NCI-H524 treated with DMSO at 0.1 percent for 48 hours (cell line): ENCODE data around the gene ARL3.
"Not testable (repeated sequence)": the region's sequence is repeated elsewhere in the genome, so short reads cannot be mapped to it uniquely, and the experiment has no call there.

Experiments
- DNase-seq: peaks from one replicate; lab custom pipeline; 2025; lab: John Stamatoyannopoulos, UW

ARL3 gene, protein sequence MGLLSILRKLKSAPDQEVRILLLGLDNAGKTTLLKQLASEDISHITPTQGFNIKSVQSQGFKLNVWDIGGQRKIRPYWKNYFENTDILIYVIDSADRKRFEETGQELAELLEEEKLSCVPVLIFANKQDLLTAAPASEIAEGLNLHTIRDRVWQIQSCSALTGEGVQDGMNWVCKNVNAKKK

DNA sequence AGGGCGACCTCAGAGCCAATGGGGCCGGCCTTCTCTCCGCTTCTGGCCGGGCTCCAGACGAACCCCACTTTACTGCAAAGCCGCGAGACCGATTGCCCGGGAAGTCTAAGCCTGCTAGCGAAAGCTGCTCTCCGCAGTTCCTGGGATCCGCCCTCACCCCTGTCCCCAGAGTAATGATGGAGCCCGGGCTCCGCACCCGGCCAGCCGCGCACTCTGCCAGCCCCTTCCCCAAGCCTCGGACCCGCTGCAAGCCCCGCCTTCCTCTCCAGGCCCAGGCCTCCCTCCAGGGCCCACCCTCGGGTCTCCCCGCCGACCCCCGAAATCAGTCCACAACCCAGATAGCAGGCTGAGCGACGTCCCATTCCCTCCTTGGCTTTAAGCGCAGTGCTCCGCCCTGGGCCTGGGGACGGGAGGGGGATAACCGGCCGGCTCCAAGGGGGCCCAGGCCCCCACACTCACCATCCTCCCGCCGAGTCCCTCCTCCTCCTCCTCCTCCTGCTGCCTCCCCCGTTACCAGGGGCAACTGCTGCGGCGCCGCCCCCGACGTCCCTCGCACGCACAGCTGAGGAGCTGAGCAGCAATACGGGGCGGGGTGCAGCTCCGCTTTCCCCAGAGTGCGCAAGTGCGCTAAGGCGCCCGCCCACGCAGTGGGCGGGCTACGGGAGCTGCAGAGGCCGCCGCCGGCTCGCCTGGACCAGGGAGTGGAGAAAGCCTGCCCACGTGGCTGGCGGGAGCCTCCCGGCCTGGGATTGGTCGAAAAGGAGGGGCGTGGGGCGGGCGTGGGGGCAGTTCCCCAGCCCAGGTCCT, at the start of gene ARL3:
ARL3 (minus strand) TSS at position 584 of the 807 bp plus-strand sequence; CDS start at position 462, 122 bp downstream.
- peak; percentile 58 for DNase-seq

DNA sequence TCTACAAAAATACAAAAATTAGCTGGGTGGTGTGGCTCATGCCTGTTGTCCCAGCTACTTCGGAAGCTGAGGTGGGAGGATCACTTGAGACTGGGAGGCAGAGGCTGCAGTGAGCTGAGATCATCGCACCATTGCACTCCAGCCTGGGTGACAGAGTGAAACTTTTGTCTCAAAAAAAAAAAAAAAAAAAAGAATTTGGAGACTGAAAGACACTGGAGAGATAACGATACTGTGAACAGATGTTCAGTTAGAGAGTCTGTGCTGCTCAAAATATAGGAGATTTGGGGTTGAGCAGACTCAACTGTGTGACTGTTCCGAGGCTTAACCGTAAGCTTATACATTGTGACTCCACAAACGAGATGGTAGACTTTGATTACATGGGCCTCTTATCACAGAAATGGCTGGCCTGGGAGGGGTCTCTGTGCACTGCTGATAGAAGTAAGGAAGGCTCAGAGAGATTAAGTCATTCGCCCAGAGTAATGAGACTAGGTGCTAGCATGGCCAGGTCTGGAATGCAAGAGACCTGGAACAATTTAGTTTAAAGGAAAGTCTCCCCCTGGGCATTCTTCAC, 48.9 kb upstream of the ARL3 start:
- no peak for DNase-seq

DNA sequence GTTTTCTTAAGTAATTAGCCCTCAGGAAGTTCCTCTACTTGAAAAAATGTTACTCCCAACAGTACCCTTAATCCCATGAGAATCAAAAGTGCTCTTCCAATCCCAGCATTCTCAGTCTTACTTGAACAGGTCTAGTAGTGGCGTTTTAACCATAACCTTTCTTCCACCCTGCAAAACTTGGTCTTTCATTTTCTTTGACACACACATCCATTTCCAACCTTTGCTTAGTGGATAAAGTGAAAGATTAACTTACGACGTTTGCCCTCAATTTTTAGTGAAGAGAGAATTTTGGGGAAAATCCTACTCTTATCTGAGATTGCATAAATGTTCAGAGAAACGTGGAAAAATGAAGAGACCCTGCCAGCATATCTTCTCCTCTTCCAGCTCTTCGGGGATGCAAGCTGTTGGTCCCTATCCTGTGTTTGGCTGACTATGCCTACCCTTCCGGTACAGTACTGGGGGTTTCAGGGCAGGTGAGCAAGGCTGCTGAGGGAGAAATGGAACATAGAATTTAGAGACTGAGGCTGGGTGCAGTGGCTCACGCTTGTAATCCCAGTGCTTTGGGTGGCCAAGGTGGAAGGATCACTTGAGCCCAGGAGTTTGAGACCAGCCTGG, 48.3 kb upstream of the ARL3 start:
- DNase-seq = no peak

DNA sequence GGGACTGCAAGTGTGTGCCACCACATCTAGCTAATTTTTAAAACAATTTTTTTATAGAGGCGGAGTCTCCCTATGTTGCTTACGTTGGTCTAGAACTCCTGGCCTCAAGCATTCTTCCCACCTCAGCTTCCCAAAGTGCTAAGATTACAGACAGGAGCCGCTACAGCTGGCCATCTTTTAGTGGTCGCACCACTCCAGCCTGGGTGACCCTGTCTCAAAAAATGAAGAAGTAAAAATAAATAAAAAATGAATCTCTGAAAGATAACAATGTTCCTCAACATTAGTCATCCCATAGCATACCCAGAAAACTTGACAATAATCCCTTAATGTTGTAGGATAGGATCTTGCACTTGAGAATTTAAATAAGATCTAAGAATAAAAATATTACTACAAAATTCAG, 47.8 kb upstream of the ARL3 start:
- no peak for DNase-seq

DNA sequence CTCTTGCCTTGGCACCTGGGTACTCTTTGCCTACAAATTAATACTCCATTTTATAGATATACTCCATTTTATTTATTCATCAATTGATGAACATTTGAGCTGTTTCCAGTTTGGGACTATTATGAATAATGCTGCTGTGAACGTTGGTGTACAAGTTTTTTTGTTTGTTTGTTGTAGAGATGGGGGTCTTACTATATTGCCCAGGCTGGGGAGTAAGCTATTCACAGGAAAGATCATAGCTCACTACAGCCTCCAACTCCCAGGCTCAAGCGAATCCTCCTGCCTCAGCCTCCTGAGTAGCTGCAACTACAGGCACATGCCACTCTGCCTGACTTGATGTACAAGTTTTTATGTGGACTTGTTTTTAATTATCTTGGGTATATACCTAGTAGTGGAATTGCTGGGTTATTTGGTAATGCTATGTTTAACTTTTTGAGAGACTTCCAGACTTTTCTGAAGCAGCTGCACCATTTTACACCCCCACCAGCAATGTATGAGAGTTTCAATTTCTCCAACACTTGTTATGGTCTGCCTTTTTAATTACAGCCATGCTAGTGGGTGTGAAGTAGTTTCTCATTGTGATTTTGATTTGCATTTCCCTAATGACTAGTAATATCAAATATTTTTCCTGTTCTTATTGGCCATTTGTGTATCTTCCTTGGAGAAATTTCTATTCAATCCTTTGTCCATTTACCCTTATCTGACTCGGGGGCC, 45.5 kb upstream of the ARL3 start:
- no peak for DNase-seq

DNA sequence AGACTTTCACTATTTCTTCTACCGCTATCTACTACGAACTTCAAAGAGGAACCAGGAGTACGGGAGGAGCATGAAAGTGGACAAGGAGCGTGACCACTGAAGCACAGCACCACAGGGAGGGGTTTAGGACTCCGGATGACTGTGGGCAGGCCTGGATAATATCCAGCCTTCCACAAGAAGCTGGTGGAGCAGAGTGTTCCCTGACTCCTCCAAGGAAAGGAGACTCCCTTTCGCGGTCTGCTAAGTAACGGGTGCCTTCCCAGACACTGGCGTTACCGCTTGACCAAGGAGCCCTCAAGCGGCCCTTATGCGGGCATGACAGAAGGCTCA, 44.7 kb upstream of the ARL3 start:
- DNase-seq = not testable (repeated sequence)

DNA sequence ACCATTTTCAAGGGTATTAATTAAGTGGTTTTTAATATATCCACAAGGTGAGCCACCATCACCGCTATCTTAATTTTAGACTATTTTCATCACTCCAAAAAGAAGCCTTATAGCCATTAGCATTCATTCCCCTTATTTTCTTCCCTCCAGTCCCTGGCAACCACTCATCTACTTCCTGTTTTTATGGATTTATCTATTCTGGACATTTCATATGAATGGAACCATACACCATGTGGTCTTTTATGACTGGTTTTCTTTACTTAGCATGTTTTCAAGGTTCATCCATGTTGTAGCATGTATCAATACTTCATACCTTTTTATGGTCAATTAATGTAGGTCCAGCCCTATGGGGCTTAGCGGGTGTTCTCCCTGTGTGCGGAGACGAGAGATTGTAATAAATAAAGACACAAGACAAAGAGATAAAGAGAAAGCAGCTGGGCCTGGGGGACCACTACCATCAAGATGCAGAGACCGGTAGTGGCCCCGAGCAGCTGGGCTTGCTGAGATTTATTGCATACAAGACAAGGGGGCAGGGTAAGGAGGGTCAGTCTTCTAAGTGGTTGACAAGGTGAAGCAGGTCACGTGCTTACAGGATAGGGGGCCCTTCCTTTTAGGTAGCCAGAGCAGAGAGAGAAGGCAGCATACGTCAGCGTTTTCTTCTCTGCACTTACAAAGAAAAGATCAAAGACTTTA, 44.2 kb upstream of the ARL3 start:
- no peak for DNase-seq

DNA sequence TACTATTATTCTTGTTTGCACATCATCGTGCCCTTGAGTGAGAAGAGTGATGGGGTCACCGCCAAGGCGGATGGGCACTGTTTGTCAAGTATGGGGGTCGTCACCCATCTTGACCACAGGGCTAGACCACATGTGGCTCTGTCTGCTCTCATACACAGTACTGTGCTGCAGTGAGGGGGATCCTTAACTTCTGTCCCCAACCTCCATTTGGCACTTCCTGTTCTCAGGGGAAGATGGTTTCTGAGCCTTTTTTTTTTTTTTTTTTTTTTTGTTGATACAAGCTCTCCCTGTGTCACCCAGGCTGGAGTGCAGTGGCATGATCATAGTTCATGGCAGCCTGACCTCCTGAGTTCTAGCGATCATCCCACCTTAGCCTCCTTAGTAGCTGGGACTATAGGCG, 43.1 kb upstream of the ARL3 start:
- DNase-seq = no peak

DNA sequence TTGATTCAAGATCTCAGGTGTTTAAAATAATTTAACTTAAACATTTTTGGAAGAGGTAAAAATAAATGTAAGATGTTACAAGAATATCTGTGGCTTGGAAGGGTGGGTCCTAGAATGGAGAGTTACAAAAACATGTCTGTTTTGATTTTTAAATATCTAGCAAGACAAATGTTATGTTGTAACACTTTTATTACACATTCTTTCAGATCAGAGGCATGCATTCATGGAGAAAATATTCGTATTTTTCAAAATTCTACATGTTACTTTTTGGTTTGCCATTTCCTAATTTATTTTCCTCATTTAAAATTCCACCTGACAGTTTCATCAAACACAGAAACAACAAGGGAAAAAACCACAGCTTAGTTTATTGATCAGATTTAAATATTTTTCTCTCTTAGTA, 39.5 kb upstream of the ARL3 start:
- no peak for DNase-seq

DNA sequence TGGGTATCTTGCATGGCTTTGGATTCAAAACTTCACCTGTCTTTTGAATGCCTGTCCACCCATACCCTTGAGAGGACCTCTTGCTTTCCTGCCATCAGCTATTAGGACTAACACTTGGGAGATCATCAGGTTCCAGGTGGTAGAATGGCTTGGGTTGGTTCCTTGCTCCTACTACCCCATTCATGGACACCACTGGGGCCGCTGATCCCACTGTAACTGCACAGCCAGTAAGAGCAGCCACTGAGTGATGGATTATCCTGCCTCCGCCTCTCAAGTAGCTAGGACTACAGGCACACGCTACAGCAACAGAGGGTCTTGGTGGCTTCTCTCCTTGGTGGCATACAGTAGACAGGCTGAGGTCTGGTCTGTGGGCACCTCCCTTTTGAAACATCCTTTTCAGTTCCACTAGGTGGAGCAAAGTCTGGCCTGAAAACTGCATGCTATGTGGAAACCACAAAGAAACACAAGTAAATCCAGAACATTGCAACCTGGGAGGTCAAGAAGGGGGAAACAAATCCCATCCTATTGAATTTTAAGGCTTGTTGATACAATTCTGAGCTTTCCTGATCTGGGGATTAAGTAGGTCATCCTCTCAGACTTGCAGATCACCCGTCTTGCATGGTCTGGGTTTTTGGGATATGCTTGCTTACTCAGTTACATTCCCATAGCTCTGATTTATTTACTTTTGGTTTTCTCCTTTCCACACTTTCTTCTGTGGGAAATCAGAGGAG, 38.9 kb upstream of the ARL3 start:
- no peak for DNase-seq

DNA sequence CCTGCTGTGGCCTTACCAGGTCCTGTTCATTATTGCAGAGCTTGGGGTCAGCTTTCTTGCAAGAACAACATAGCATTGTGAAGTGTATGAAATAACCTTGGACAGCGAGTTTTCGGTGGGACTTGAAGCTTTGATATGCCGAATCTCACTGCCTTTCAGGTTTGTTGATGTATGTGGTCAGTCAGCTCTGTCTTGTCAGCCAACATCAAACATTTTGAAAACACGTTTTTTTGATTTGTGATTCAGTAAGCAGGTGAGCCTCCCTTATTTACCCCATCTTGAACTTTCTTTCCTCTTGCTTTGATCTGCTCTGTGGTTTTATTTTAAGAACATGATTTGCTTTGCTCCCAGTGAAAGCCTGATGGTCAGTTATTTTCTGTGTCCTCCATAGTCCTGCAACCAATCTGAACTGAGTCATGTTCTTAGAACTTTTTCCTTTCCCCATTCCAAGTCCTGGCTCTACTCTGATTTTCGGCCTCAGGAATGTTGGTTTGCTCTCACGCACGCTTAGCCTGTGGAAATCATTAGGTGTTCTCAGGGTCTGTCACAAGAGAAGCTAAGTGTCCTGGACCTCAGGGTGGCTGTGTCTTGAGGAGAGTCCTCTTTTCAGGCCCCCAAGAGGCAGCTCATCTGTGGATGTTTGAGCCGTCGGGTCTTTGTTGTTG, 38.2 kb upstream of the ARL3 start:
- DNase-seq = no peak

DNA sequence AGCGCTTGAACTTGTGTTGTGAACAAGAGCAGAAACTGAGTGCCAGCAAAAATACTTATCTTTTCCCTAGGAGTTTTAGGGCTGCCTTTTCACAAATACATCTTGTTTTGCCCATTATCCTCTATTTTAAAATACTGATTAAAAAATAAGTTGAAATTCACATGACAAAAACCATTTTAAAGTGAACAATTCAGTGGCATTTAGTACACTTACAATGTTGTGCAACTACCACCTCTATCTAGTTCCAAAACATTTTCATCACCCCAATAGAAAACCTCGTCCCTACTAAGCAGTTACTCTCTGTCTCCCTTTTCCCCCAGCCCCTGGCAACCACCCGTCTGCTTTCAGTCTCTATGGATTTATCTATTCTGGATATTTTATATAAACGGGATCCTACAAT, 31.0 kb upstream of the ARL3 start:
- no peak for DNase-seq

DNA sequence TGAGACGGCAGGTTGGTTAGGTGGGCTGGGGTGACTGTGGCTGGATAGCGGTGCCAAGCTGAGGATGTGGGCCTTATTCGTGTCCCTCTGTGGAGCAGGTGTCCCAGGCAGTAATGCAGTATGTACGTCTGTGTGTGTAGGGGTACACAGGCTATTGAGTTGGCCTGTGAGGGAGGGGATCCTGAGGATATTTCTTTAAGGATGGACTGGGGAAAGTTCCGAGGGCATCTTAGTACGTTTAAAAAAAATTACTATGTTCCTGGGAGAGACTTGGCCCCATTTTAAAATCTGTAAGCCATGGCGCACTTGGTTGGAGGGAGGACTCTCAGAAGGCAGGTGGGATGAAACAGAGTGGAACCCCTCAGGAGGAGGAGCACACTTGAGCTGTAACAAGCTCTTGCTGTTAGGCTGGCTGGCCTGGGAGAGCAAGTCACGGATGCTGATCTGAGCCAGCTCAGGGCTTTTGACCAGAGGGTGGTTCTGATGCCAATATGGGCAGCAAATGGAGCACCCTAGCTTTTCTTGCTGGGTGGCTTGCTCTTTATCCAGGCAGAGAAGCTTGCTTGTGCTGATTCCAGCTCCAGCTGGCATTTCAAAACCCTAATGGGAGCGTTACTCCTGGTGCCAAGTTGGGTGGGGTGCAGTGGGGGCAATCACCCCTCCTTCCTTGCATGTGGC, 30.3 kb upstream of the ARL3 start:
- no peak for DNase-seq

DNA sequence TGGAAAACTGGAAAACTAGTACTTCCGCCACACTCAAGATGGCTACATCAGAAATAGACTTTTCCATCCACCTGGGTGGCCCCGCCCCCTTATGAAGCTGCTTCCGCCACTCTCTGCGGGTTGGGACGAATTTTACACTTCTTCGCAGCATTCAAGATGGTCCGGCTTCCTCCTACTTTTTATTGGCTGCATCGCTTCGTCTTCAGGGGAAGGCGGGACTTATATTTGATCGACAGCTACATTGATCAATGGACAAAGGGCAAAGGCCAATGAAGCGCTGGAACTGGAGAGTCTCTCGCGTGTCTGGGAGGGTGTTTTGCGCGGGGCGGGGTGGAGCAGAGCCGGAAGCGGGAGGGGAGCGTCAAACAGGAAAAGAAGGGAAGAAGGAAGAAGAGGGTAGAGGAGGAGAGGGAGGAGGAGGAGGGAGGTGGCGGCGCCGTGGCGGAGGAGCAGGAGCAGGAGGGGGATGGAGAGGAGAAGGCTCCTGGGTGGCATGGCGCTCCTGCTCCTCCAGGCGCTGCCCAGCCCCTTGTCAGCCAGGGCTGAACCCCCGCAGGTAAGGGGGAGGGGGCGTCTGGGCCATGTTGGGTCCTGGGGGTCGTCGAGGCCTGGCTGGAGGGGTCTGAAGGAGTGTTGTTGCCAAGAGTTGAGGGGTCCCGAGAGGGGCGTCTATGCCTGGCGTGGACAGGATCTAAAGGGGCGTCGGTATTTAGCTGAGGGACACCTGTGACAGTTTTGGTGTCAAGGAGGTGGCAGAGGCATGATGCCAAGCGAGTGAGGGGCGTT, 29.6 kb upstream of the ARL3 start, which contains the start of gene WBP1L:
WBP1L (plus strand) TSS at position 361 of the 786 bp plus-strand sequence; CDS start at position 467, 106 bp downstream.
- DNase-seq = peak; percentile 69

DNA sequence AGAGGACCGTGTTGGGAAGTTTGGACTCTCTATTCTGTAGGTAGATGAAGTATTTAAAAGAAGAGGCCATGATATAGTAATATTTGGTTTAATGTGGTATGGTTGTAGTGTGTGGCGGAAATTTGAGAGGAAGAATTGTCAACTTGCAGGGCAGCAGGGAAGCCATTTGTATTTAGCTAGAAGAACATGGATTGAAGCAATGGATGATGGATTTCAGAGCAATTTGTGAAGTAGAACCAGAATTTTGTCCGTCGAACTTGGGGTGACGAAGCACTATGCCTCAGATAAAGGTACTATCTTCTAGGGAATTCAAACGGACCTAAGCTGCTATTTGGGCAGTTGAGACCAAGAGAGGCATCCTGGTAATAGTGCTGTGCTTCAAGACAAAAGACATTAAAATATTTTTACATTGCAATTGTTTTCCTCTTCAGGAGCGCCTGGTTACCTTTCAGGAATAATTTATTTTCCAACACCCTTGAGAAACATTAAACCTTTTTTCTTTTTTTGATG, 28.9 kb upstream of the ARL3 start:
- DNase-seq = no peak

DNA sequence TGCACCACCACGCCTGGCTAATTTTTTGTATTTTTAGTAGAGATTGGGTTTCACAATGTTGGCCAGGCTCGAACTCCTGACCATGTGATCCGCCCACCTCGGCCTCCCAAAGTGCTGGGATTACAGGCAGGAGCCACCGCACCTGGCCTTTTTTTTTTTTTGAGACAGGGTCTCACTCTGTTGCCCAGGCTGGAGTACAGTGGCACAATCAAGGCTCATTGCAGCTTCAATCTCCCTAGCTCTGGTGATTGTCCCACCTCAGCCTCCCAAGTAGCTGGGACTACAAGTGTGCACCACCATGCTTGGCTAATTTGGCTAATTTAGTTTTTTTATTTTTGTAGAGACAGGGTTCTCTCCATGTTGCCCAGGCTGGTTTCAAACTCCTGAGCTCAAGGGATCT, 28.1 kb upstream of the ARL3 start:
- not testable (repeated sequence) for DNase-seq

DNA sequence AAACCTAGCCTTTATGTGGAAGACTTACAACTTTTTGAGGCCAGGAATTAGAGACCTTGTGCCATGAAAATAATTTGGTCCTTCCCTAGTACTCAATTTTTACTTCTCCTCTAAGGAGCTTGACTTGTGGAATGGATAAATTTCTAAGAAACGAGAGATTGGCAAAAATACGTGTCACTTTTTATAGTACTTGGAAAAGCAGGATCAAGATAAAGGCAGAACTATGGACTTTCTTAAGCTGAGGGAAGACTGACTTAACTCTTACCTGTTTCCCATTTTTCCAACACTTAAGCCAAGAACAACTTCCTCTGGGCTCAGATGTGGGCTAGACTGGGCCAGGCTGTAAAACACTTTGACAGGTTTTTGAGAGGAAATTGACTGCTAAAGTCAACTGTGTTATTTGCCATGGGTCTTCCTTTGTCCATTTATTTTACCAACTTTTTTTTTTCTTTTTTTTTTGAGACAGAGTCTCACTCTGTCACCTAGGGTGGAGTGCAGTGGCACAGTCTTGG, 27.6 kb upstream of the ARL3 start:
- DNase-seq = no peak

DNA sequence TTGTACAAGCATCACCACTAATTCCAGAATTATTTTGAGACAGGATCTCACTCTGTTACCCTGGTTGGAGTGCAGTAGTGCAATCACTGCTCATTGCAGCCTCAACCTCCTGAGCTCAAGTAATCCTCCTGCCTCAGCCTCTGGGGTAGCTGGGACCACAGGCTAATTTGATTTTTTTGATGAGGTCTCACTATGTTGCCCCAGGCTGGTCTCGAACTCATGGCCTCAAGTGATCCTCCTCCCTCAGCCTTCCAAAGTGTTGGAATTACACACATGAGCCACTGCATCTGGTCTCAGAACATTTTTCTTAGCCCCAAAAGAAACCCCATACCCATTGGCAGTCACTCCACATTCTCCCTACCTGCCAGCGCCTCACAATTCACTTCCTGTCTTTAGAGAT, 26.0 kb upstream of the ARL3 start:
- DNase-seq = no peak

DNA sequence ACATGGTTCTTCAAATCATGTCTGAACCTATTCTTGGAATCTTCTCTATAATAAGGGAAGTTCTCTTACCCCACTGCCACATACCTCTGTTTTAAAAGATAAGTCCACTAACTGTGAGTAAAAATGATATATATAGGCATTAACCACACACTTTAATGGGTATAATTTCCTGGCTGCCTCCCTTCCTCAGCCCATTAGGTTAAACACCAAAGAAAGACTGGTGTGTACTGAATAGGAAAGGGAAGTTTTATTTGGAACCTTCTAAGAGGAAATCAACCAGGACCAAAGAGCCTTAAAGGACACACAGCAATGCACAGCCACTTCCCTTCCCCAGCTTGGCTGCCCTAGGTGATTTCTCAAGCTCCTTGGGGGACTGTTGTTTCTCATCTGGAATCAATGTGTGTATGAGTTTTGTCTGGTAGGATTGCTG, 24.5 kb upstream of the ARL3 start:
- no peak for DNase-seq
